Kidney epithelial cell (primary cell): ENCODE data around the gene UROC1. TPM values are rescaled to one million over a fixed set of nuclear protein-coding genes. Genes with fewer than 3 reads are reported as not detected.

Source experiments
- DNase-seq: peaks from one replicate; pipeline ENCODE4 v3.0.0-alpha.2; 2010; ENCODE audit warnings: low read depth
- H3K27me3 ChIP-seq: 2 replicates; pipeline ENCODE4 v1.6.0; 2011; ENCODE audit warnings: low read length; ENCODE audit not compliant: control insufficient read depth, insufficient read depth
- H3K36me3 ChIP-seq: 2 replicates; pipeline ENCODE4 v1.5.1; 2011; ENCODE audit warnings: low read length; ENCODE audit not compliant: control insufficient read depth, insufficient read depth
- H3K4me3 ChIP-seq: 2 replicates; pipeline ENCODE4 v1.5.1; 2011; ENCODE audit warnings: low read depth, mild to moderate bottlenecking, control low read depth, low read length
- total RNA-seq: library from RNA; depleted of rRNA; stranded (reverse); fragments of >200 nt; gene quantifications from 2 replicates; pipeline ENCODE4 v1.2.3, GENCODE V29; 2015
- TF ChIP-seq, protein P1 (sequence below): IDR thresholded peaks from 2 replicates; pipeline ENCODE4 v1.5.1; 2011; ENCODE audit warnings: mild to moderate bottlenecking, moderate library complexity, low read length, control low read depth, inconsistent platforms; ENCODE audit not compliant: insufficient read depth, poor library complexity, severe bottlenecking

UROC1 gene
- total RNA-seq, 1 donor from 2014 or later, result not detected

DNA sequence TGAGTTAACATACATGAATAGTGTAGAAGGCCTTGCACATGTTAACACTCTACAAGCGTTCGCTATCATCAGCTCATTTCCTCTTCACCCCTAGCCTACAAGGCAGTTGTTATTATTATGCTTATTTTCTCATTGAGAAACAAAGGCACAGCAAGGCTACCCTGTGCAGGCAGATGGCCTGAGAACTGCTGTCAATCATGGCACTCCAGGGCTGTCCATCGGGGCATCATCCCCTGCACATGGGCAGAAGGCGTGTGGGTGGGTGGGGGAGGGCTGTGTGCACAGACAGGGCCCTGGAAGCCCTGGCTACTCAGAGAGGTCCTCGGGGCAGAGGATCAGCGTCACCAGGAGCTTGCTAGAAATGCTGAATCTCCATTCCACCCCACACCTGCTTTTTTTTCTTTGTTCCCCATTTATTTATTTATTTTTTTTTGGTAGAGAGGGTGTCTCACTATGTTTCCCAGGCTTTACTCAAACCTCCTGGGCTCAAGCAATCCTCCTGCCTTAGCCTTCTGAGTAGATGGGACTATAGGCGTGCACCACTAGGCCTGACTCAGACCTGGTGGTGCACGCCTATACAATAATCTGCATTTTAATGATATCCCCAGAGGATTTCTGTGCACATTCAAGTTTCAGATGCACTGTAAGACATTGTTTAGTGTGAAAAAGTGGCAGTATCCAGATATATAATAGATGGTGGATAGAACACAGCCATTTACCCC lies 32.2 kb downstream of the UROC1 start:
- Histone ChIP-seq H3K27me3 (peaks cover 5% of the 10 kb centered on the region), H3K4me3 (no peak overlapping the region), H3K36me3 (no peaks in the 10 kb centered on the region)
- TF ChIP-seq, protein P1, sequence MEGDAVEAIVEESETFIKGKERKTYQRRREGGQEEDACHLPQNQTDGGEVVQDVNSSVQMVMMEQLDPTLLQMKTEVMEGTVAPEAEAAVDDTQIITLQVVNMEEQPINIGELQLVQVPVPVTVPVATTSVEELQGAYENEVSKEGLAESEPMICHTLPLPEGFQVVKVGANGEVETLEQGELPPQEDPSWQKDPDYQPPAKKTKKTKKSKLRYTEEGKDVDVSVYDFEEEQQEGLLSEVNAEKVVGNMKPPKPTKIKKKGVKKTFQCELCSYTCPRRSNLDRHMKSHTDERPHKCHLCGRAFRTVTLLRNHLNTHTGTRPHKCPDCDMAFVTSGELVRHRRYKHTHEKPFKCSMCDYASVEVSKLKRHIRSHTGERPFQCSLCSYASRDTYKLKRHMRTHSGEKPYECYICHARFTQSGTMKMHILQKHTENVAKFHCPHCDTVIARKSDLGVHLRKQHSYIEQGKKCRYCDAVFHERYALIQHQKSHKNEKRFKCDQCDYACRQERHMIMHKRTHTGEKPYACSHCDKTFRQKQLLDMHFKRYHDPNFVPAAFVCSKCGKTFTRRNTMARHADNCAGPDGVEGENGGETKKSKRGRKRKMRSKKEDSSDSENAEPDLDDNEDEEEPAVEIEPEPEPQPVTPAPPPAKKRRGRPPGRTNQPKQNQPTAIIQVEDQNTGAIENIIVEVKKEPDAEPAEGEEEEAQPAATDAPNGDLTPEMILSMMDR, result no peak
- no peak for DNase-seq

GRCh38 chr3:126484662-126485061 lies 32.9 kb downstream of the UROC1 start:
- no peak overlapping the region for H3K4me3 ChIP-seq
- H3K27me3 ChIP-seq, result peaks cover 5% of the 10 kb centered on the region
- no peaks in the 10 kb centered on the region for H3K36me3 ChIP-seq
- DNase-seq, result no peak
- TF ChIP-seq, protein P1, result no peak

DNA sequence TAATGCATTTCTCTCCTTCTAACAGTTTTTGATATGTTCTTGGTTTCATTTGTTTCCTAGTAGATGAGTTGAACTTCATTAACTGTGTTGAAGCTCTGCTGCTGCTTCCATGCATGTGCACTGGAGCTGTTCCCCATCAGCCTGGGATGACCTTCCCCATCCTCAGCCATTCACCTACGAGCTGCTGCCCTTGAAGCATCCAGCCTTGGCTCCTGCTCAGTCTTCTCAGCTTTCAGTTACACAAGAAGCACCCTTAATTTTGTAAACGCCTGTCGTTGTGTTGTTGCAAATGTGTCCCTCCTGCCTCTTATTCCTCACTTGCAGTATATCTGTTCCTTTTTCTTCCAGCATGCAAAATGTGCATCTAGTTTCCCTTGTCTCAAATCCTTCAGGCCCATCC lies 33.4 kb downstream of the UROC1 start:
- Histone ChIP-seq H3K4me3 (no peak overlapping the region), H3K36me3 (no peaks in the 10 kb centered on the region), H3K27me3 (peaks cover 5% of the 10 kb centered on the region)
- no peak for DNase-seq
- TF ChIP-seq, protein P1, result no peak

DNA sequence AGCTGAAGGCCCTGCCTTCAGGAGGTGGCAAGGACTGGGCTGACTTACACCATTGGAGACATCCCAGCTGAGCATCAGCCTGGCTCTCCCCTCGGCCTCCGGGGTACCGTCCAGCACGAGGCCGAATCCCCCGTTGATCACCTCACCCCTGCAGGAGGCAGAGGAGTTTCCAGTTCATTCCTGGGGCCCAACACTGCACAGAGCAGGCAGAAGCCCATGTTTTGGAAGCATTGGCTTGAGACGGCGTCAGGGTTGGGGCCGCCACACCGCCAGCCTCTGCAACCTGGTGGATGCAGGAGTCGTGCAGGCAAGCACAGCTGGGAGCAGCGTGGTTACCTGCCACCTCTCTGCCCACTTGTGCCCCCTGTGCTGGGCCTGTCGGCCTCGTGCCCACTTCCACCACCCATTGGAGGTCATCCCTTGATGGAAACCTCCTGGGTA lies 34.2 kb downstream of the UROC1 start:
- no peak for DNase-seq
- Histone ChIP-seq H3K4me3 (no peak overlapping the region), H3K36me3 (no peaks in the 10 kb centered on the region), H3K27me3 (no peaks in the 10 kb centered on the region)
- TF ChIP-seq, protein P1, result no peak

GRCh38 chr3:126482503-126483255 lies 34.9 kb downstream of the UROC1 start:
- DNase-seq, result no peak
- Histone ChIP-seq H3K27me3 (no peaks in the 10 kb centered on the region), H3K4me3 (no peak overlapping the region), H3K36me3 (no peaks in the 10 kb centered on the region)
- TF ChIP-seq, protein P1, result no peak
